Posterior cingulate gyrus (tissue), 11 donors: ENCODE results near the gene NTN5.
A peak's percentile ranks its signal among the peaks of the same experiment; 100 is the strongest.

ENCODE experiments used
- DNase-seq, 10 donors: peaks; one replicate each; pipeline versions ENCODE4 v3.0.0 to v3.0.0-alpha.2; 2020 to 2021; ENCODE audit warnings: mixed read lengths in 3 of 10
- intact Hi-C: fragments of 100-400 bp; cut with DNase I; formaldehyde crosslinking; loops from one replicate; pipeline ENCODE4 v1.15.1; 2023

The NTN5 gene

GRCh38 chr19:48619692-48620585, 52.9 kb downstream of the NTN5 start:
- no peak for DNase-seq
- intact Hi-C loops = no loop called here

- intact Hi-C loops = no loop called here
- DNase-seq = peak; percentile 94 to 100 (median 98)
Measured at GRCh38 chr19:48618916-48619691, 53.7 kb downstream of the NTN5 start, which contains the start of the genes RPL18 and SPHK2. Gene RPL18, minus strand, starts transcription at chr19:48619178. Its CDS starts 35 bp downstream, at chr19:48619143. Gene SPHK2, plus strand, starts transcription at chr19:48619506. Its CDS starts 1,009 bp downstream, at chr19:48620515.

- peak in 1 of 10 donors; percentile 86 for DNase-seq
- intact Hi-C loops = no loop called here
Measured at GRCh38 chr19:48618278-48618915, 54.4 kb downstream of the NTN5 start.

- DNase-seq = no peak
- intact Hi-C loops = no loop called here
Measured at GRCh38 chr19:48617146-48617937, 55.5 kb downstream of the NTN5 start.

- intact Hi-C loops = no loop called here
- DNase-seq = no peak
Measured at GRCh38 chr19:48616491-48617056, 56.2 kb downstream of the NTN5 start.

- no peak for DNase-seq
- intact Hi-C loops = no loop called here
Measured at GRCh38 chr19:48616041-48616436, 56.8 kb downstream of the NTN5 start.

- no peak for DNase-seq
- intact Hi-C loops = no loop called here
Measured at GRCh38 chr19:48615231-48616040, 57.4 kb downstream of the NTN5 start.

- intact Hi-C loops = no loop called here
- DNase-seq = peak in 1 of 10 donors; percentile 85
Measured at GRCh38 chr19:48614436-48615230, 58.2 kb downstream of the NTN5 start, which contains the start of gene FAM83E. Gene FAM83E, minus strand, starts transcription at chr19:48615076. Its CDS starts 1,704 bp downstream, at chr19:48613372.

- no peak for DNase-seq
Measured at GRCh38 chr19:48613852-48614435, 58.9 kb downstream of the NTN5 start.

GRCh38 chr19:48613024-48613851, 59.6 kb downstream of the NTN5 start:
- peak in 9 of 10 donors; percentile 23 to 94 (median 60) for DNase-seq
- intact Hi-C loops = no loop called here

More at GRCh38 chr19:48613852-48614435, 58.9 kb downstream of the NTN5 start:
- intact Hi-C loops = no loop called here

GRCh38 chr19:48611872-48612271, 60.9 kb downstream of the NTN5 start:
- intact Hi-C loops = no loop called here
- DNase-seq = no peak
